ENCODE results near the gene NUPR1. TPM values are rescaled to one million over a fixed set of nuclear protein-coding genes. Genes with fewer than 3 reads are reported as not detected.
"Not testable (repeated sequence)": the region's sequence is repeated elsewhere in the genome, so short reads cannot be mapped to it uniquely, and the experiment has no call there.

The NUPR1 gene
- total and polyA plus RNA-seq, 2 of the 13 experiments (the other 11 are each of a cell fraction or from before 2014, with no cell fraction given): 18.0 to 25.6 TPM

- no peak for TF ChIP-seq ATF7 (IDR thresholded peaks at IDR 0.05)
- TF ChIP-seq ATF7 (CRISPR knock-in tag; IDR thresholded peaks at IDR 0.05): no peak
- no peak for TF ChIP-seq PHF20 (CRISPR knock-in tag; IDR thresholded peaks at IDR 0.05)
- no peak for TF ChIP-seq RFX3 (CRISPR knock-in tag; IDR thresholded peaks at IDR 0.05)
- TF ChIP-seq, protein P1, sequence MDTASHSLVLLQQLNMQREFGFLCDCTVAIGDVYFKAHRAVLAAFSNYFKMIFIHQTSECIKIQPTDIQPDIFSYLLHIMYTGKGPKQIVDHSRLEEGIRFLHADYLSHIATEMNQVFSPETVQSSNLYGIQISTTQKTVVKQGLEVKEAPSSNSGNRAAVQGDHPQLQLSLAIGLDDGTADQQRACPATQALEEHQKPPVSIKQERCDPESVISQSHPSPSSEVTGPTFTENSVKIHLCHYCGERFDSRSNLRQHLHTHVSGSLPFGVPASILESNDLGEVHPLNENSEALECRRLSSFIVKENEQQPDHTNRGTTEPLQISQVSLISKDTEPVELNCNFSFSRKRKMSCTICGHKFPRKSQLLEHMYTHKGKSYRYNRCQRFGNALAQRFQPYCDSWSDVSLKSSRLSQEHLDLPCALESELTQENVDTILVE (CRISPR knock-in tag; IDR thresholded peaks at IDR 0.05): no peak
Measured at GRCh38 chr16:28567292-28567691, 28.5 kb upstream of the NUPR1 start (continued).

DNA sequence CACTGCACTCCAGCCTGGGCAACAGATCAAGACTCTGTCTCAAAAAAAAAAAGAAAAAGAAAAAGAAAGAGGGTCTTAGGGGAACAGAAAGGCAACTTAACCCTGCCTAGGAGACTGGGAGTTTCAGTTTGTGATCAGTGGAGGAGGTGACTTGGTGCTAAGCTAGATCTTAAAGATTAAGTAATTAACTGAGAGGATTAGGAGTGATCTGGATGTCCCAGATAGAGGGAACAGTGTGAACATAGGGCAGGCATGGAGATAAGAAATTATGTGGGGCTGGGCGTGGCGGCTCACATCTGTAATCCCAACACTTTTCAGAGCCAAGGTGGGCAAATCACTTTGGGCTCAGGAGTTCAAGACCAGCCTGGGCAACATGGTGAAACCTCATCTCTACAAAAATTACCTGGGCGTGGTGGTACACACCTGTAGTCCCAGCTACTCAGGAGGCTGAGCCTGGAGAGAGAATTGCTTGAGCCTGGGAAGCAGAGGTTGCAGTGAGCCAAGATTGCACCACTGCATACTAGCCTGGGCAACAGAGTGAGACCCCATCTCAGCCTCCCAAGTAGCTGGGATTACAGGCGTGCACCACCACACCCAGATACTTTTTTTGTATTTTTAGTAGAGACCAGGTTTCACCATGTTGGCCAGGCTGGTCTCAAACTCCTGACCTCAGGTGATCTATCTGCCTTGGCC lies 27.6 kb upstream of the NUPR1 start:
- H2AFZ ChIP-seq (ENCODE audit: low read length); H3K36me3 ChIP-seq (replicated peaks in 1 of 2; ENCODE audit: control insufficient read depth in 1 of 2, insufficient read depth in 2 of 2, low read length in 2 of 2); FAIRE-seq; CTCF ChIA-PET (ENCODE audit: low intra/inter-chr PET ratio, low total read pairs); DNase-seq (ENCODE audit: low spot score); H3K27ac ChIP-seq (ENCODE audit: extremely low read length, insufficient read depth, low read length); H3K4me1 ChIP-seq (ENCODE audit: insufficient read depth, low read length); H4K20me1 ChIP-seq (ENCODE audit: insufficient read depth, low read length); intact Hi-C loops (cut with micrococcal nuclease; ENCODE audit: unreplicated experiment); in situ Hi-C loops (cut with HindIII; ENCODE audit: extremely low pct_ligation_motif_present, low pct_unique_long_range_greater_than_20kb); H3K4me2 ChIP-seq (ENCODE audit: low read depth, low read length); H3K4me3 ChIP-seq (replicated peaks in 1 of 3; ENCODE audit: insufficient read depth in 1 of 3, low read depth in 2 of 3, low read length in 3 of 3); POLR2A ChIA-PET; H3K9ac ChIP-seq (ENCODE audit: insufficient read depth, low read depth, low read length); H3K27me3 ChIP-seq (ENCODE audit: control insufficient read depth in 1 of 2, insufficient read depth in 2 of 2, low read length in 2 of 2); ATAC-seq; BruUV-seq (replicated peaks); H3K79me2 ChIP-seq (ENCODE audit: insufficient read depth, low read length): not testable (repeated sequence)
- 95% methylated on average over 2 of the region's 4 CpGs for WGBS (ENCODE audit: low lambda C conversion rate)
- H3K9me3 ChIP-seq (ENCODE audit: low read length): peaks cover 10% of the 10 kb centered on the region

- Histone ChIP-seq H3K27me3 (ENCODE audit: control insufficient read depth in 1 of 2, insufficient read depth in 2 of 2, low read length in 2 of 2) (no peaks in the 10 kb centered on the region), H3K36me3 (replicated peaks in 1 of 2; ENCODE audit: control insufficient read depth in 1 of 2, insufficient read depth in 2 of 2, low read length in 2 of 2) (peaks cover 4 to 7% of the 10 kb centered on the region in 2 experiments; a peak in 3 of 5 replicates), H4K20me1 (ENCODE audit: insufficient read depth, low read length) (no peaks in the 10 kb centered on the region), H3K27ac (ENCODE audit: extremely low read length, insufficient read depth, low read length) (no peak overlapping the region), H3K9me3 (ENCODE audit: low read length) (peaks cover 10% of the 10 kb centered on the region), H3K4me3 (replicated peaks in 1 of 3; ENCODE audit: insufficient read depth in 1 of 3, low read depth in 2 of 3, low read length in 3 of 3) (no peak overlapping the region), H3K79me2 (ENCODE audit: insufficient read depth, low read length) (peaks cover 7% of the 10 kb centered on the region), H3K9ac (ENCODE audit: insufficient read depth, low read depth, low read length) (no peak overlapping the region), H3K4me1 (ENCODE audit: insufficient read depth, low read length) (peaks cover 9% of the 10 kb centered on the region), H3K4me2 (ENCODE audit: low read depth, low read length) (no peak overlapping the region), H2AFZ (ENCODE audit: low read length) (no peak overlapping the region)
- CTCF ChIA-PET (ENCODE audit: low intra/inter-chr PET ratio, low total read pairs): no interaction called here
- DNase-seq (ENCODE audit: low spot score) (no peak), FAIRE-seq (no peak), ATAC-seq (no peak)
- intact Hi-C loops (cut with micrococcal nuclease; ENCODE audit: unreplicated experiment): no loop called here
- WGBS (ENCODE audit: low lambda C conversion rate): 94% methylated on average over 6 of the region's 6 CpGs
- BruUV-seq (replicated peaks): no TSS peak
- in situ Hi-C loops (cut with HindIII; ENCODE audit: extremely low pct_ligation_motif_present, low pct_unique_long_range_greater_than_20kb): no loop called here
- POLR2A ChIA-PET: no interaction called here
- TF ChIP-seq, protein P2, sequence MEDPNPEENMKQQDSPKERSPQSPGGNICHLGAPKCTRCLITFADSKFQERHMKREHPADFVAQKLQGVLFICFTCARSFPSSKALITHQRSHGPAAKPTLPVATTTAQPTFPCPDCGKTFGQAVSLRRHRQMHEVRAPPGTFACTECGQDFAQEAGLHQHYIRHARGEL (CRISPR knock-in tag; IDR thresholded peaks at IDR 0.05): no peak
- no peak for TF ChIP-seq ELF4 (CRISPR knock-in tag; IDR thresholded peaks at IDR 0.05; ENCODE audit: borderline replicate concordance)
- TF ChIP-seq SMARCE1 (IDR thresholded peaks at IDR 0.05; ENCODE audit: borderline replicate concordance): no peak
- no peak for TF ChIP-seq PHF21A (CRISPR knock-in tag; IDR thresholded peaks at IDR 0.05)
- TF ChIP-seq SATB2 (CRISPR knock-in tag; IDR thresholded peaks at IDR 0.05): no peak
- no peak for TF ChIP-seq MED1 (CRISPR knock-in tag; IDR thresholded peaks at IDR 0.05)
- TF ChIP-seq BRF2 (CRISPR knock-in tag; IDR thresholded peaks at IDR 0.05): no peak
- no peak for TF ChIP-seq TIGD3 (CRISPR knock-in tag; IDR thresholded peaks at IDR 0.05; ENCODE audit: borderline replicate concordance)
- TF ChIP-seq ZNF441 (CRISPR knock-in tag; IDR thresholded peaks at IDR 0.05; ENCODE audit: borderline replicate concordance): no peak
Measured at GRCh38 chr16:28563218-28563617, 24.4 kb upstream of the NUPR1 start.
